HepG2 (cell line): ENCODE measurements around the gene FAAP20. TPM values are rescaled to one million over a fixed set of nuclear protein-coding genes. Genes with fewer than 3 reads are reported as not detected.

Experiments
- CREB3 ChIP-seq: sonication (generic); formaldehyde crosslinking; IDR thresholded peaks from 2 replicates; pipeline ENCODE4 v1.5.0; 2020; ENCODE audit warnings: missing genetic modification reagents
- GFI1 ChIP-seq: sonication (generic); formaldehyde crosslinking; IDR thresholded peaks from 2 replicates; pipeline ENCODE4 v1.5.0; 2020; ENCODE audit warnings: missing genetic modification reagents, mild to moderate bottlenecking, borderline replicate concordance
- HDAC1 ChIP-seq: sonication (generic); formaldehyde crosslinking; IDR thresholded peaks from 2 replicates; pipeline ENCODE4 v1.5.1; 2020; ENCODE audit warnings: mild to moderate bottlenecking, missing genetic modification reagents
- IRF9 ChIP-seq: sonication (generic); formaldehyde crosslinking; IDR thresholded peaks from 2 replicates; pipeline ENCODE4 v1.8.0; 2022; ENCODE audit warnings: missing genetic modification reagents, mild to moderate bottlenecking, borderline replicate concordance
- MLLT10 ChIP-seq: sonication (generic); formaldehyde crosslinking; IDR thresholded peaks from 2 replicates; pipeline ENCODE4 v1.4.0; 2020; ENCODE audit warnings: missing genetic modification reagents
- MYC ChIP-seq: sonication (generic); formaldehyde crosslinking; IDR thresholded peaks from 2 replicates; pipeline ENCODE4 v1.9.0; 2021; ENCODE audit warnings: missing genetic modification reagents, borderline replicate concordance
- NFE2L1 ChIP-seq: sonication (generic); formaldehyde crosslinking; IDR thresholded peaks from 2 replicates; pipeline ENCODE4 v1.4.0; 2020; ENCODE audit warnings: missing genetic modification reagents, mild to moderate bottlenecking, borderline replicate concordance
- RBM22 ChIP-seq: fragments of 200-400 bp; formaldehyde crosslinking; optimal IDR thresholded peaks from 2 replicates; pipeline ENCODE3; 2017; ENCODE audit warnings: mild to moderate bottlenecking, low read length, moderate library complexity
- RBM39 ChIP-seq: fragments of 200-400 bp; formaldehyde crosslinking; IDR thresholded peaks from one replicate; pipeline ENCODE4 v1.6.1; 2018; ENCODE audit warnings: antibody characterized with exemption, mild to moderate bottlenecking, low read depth, low read length; ENCODE audit not compliant: poor library complexity, severe bottlenecking
- REPIN1 ChIP-seq: sonication (generic); formaldehyde crosslinking; IDR thresholded peaks from 2 replicates; pipeline ENCODE4 v1.8.0; 2022; ENCODE audit warnings: missing genetic modification reagents, low read depth, mild to moderate bottlenecking, borderline replicate concordance
- THAP8 ChIP-seq: sonication (generic); formaldehyde crosslinking; IDR thresholded peaks from 2 replicates; pipeline ENCODE4 v1.5.1; 2020; ENCODE audit warnings: missing genetic modification reagents, mild to moderate bottlenecking, borderline replicate concordance
- TOE1 ChIP-seq: sonication (generic); formaldehyde crosslinking; IDR thresholded peaks from 2 replicates; pipeline ENCODE4 v1.4.0; 2020; ENCODE audit warnings: mild to moderate bottlenecking, missing genetic modification reagents
- ZFY ChIP-seq: sonication (generic); formaldehyde crosslinking; IDR thresholded peaks from 2 replicates; pipeline ENCODE4 v1.4.0; 2020; ENCODE audit warnings: missing genetic modification reagents
- ZMAT5 ChIP-seq: sonication (generic); formaldehyde crosslinking; IDR thresholded peaks from 2 replicates; pipeline ENCODE4 v1.5.0; 2020; ENCODE audit warnings: mild to moderate bottlenecking, low read depth, missing genetic modification reagents, borderline replicate concordance
- ZNF12 ChIP-seq: sonication (generic); formaldehyde crosslinking; IDR thresholded peaks from 2 replicates; pipeline ENCODE4 v1.5.0; 2020; ENCODE audit warnings: missing genetic modification reagents
- ZNF564 ChIP-seq: sonication (generic); formaldehyde crosslinking; IDR thresholded peaks from 2 replicates; pipeline ENCODE4 v1.8.1; 2023; ENCODE audit warnings: mild to moderate bottlenecking, missing genetic modification reagents
- ZNF574 ChIP-seq: sonication (generic); formaldehyde crosslinking; IDR thresholded peaks from 2 replicates; pipeline ENCODE4 v1.4.0; 2020; ENCODE audit warnings: missing genetic modification reagents
- polyA plus RNA-seq, 8 experiments: library from polyadenylated mRNA; depleted of rRNA in 3 of 8; stranded (reverse) in 7 of 8; unstranded in 1 of 8; fragments of >200 nt; fragmentation: Illumina TruSeq in 4 of 8; extraction: Trizol in 4 of 8; gene quantifications; 2 replicates each; pipeline versions ENCODE4 v1.2.1 to v1.2.3, GENCODE V29; 2011 to 2016; ENCODE audit warnings: low read depth in 4 of 8, missing spikeins in 1 of 8, mixed read lengths in 1 of 8; ENCODE audit not compliant: insufficient read depth in 1 of 8
- total RNA-seq, 5 experiments: library from RNA; depleted of rRNA; stranded (reverse); fragments of >200 nt; fragmentation: Illumina TruSeq; extraction: Trizol; gene quantifications; 2 replicates each; pipeline ENCODE4 v1.2.3, GENCODE V29; 2016; ENCODE audit warnings: low read depth in 1 of 5
- TF ChIP-seq, protein P1 (sequence below): sonication (generic); formaldehyde crosslinking; IDR thresholded peaks from 2 replicates; pipeline ENCODE4 v1.4.0; 2020; ENCODE audit warnings: missing genetic modification reagents, borderline replicate concordance

The FAAP20 gene
- total and polyA plus RNA-seq, 2 of the 13 experiments (the other 11 are each of a cell fraction or from before 2014, with no cell fraction given): 9.6 to 10.8 TPM

DNA sequence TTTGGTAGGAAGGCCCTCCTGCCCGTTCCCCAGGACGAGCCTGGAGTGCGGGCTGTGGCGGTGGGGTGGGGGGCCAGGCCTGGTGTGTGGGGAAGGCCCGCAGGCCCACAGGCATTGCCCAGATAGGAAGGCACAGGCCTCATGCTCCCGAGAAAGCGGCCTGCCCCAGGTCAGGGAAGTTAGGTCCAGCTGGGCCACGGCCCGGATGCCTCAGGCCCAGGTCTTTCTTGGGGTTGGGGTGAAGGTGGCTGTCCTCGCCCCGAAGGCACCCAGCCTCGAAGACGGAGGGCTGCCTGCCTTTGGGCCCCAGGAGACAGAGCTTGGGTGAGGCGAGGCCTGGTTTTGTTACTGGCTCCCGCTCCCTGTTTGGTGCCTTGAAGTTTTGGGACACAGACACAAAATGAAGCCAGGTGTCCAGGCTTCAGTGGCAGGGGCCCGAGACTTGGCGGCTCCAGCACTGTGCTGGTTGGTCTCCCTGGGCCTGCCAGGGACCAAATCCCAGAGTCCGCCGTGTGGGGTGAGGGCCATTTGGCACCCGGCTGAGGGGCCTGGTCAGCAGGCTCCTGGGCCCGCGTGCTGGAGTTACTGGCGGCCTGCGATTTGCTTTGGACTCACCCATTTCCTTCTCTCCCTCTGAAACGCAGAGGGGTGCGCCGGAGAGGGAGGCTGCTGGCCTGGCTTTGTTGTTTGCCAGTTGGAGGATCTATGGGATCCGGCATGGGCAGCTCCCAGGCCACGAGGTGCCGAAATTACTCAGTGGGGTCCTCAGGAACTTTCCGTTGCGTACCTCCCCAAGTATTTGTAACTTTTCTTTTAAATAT, 35.5 kb upstream of the FAAP20 start (continued):
- TF ChIP-seq CREB3 (CRISPR knock-in tag) (0 out of 2 replicates have a peak, but pooled peaks have one; percentile 33), ZFY (peak; percentile 61; the same call in 1 of the 2 replicates), IRF9 (peak; percentile 19; the same call in 1 of the 2 replicates), NFE2L1 (0 out of 2 replicates have a peak, but pooled peaks have one; percentile 26), HDAC1 (CRISPR knock-in tag) (peak; percentile 58), GFI1 (CRISPR knock-in tag) (0 out of 2 replicates have a peak, but pooled peaks have one; percentile 21), ZMAT5 (CRISPR knock-in tag) (no peak), ZNF564 (CRISPR knock-in tag) (0 out of 2 replicates have a peak, but pooled peaks have one; percentile 24), THAP8 (CRISPR knock-in tag) (peak; percentile 50; the same call in 1 of the 2 replicates), TOE1 (CRISPR knock-in tag) (0 out of 2 replicates have a peak, but pooled peaks have one; percentile 6), ZNF574 (CRISPR knock-in tag) (0 out of 2 replicates have a peak, but pooled peaks have one; percentile 16), MYC (CRISPR knock-in tag) (peak; percentile 17; the same call in 1 of the 2 replicates), ZNF12 (CRISPR knock-in tag) (no peak), RBM22 (peak; percentile 13), MLLT10 (CRISPR knock-in tag) (0 out of 2 replicates have a peak, but pooled peaks have one; percentile 56), REPIN1 (CRISPR knock-in tag) (no peak), RBM39 (no peak)
- TF ChIP-seq, protein P1, sequence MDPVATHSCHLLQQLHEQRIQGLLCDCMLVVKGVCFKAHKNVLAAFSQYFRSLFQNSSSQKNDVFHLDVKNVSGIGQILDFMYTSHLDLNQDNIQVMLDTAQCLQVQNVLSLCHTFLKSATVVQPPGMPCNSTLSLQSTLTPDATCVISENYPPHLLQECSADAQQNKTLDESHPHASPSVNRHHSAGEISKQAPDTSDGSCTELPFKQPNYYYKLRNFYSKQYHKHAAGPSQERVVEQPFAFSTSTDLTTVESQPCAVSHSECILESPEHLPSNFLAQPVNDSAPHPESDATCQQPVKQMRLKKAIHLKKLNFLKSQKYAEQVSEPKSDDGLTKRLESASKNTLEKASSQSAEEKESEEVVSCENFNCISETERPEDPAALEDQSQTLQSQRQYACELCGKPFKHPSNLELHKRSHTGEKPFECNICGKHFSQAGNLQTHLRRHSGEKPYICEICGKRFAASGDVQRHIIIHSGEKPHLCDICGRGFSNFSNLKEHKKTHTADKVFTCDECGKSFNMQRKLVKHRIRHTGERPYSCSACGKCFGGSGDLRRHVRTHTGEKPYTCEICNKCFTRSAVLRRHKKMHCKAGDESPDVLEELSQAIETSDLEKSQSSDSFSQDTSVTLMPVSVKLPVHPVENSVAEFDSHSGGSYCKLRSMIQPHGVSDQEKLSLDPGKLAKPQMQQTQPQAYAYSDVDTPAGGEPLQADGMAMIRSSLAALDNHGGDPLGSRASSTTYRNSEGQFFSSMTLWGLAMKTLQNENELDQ (CRISPR knock-in tag): no peak
